ENCODE measurements around the gene FNDC3B.

FNDC3B gene

DNA sequence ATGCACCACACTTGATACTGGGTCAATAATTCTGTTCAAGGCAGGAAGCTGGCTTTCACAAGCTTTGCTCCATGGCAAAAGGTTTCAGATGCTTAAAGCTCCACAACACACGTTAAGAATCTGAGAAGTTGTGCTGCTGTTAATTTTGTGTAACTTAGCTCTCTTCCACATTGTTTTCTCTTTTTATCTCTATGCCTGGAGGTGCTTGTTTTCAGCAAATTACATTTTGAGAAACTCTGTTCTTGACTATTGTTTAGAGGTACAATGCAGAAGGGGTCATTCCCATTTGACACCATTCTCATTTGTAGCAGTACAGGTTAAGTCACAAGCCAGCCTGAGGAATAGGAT, 156.0 kb downstream of the FNDC3B start:
- DNase-seq: no peak

DNA sequence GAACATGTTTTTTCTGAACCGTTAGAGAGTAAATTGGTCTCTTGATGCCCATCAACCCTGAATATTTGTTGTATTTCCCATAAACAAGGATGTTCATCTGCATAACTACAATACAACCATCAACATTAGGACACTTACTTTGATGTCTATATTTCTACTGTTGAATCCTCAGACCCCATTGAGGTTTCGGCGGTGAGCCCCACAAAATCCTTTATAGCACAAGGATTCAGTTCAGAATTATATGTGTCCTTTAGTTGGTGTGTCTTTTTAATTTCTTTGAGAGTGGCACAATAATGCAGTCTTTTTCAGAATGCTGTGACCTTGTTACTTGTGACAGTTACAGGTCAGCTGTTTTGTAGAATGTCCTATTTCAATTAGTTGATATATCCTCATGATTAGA, 158.0 kb downstream of the FNDC3B start:
- no peak for DNase-seq

DNA sequence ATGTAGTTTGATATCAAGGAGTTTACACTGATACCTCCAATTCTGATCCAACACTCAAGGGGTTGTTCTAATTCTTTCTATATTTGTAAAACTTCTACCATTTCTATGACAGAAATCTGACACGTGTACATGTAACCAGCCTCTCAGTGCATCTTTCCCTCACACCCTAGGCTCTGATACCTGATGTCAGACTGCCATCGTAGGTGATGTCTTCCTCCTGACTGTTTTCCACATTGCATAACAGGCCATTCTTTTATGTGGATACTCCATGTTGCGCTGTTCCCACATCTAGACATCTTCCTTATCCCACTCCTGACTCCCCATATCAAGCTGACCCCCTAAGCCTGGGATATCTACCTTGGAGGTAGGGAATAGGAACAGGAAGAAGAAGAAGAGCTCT, 159.1 kb downstream of the FNDC3B start:
- DNase-seq: no peak

DNA sequence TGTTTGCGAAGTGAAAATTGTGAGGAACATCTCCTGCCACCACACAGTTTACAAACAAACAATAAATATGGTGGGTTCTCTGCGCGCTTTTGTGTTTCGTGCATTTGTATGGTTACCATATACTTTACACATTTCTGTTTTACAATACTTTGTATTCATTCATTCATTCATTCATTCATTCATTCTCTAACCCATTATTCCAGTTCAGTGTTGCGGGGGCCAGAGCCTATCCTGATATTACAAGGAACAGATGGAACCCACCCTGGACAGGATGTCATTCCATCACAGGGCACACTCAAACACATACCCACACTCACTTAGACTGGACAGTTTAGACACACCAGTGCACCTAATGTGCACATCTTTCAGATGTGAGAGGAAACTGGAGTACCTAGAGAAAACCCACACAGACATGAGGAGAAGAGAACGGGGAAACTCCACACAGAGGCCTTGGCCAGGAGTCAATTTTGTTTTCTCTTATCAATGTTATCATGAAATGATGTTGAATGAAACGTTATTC, 160.5 kb downstream of the FNDC3B start:
- DNase-seq: no peak

DNA sequence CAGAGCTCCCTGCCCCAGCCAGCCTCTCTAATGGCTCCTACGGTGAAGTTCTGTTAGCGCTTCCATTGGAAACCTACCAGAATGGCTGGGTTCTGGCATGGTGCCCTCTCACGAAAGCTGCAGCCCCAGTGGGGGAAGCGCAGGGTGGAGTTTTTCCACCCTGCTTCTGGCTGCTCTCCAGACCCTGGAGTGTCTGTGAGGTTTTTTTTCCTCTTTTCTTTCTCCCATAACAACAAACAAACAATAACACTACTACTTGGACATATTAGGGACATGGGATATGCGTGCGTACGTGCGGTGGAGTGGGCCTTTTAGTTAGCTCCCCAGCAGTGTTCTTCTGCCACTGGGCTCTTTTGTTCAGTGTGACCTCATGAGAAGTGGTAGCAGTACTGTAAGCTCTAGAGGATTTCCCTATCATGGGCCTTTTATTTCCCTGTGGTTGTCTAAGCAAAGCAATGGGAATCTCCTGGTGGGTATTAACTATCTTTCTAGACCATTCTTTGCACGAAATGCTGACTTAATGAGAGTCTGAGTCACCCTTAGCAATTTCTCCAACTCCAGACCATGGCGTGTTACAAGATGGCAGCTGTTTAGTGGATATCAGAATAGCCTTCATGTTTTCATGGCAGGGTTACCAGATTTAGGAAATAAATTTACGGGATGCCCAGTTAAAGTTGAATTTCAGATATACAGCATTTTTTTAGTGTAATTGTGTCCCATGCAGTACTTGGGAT, 161.9 kb downstream of the FNDC3B start:
- no peak for DNase-seq

DNA sequence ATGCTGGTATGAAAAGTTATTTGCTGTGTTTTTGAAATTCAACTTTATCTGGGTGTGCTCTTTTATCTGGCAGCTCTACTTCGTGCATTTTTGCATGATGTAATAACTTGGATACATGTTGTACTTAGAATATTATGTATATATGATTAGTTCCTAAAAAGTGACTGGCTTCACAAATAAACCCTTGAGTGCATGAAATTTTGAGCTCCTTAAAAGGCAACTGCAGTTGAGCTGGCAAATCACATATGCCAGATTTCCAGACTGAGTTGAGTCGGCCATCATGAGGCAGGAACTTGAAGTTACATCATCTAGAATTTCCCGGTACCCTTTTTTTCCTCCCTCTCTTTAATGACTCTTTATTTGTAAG, 162.5 kb downstream of the FNDC3B start:
- DNase-seq: no peak

DNA sequence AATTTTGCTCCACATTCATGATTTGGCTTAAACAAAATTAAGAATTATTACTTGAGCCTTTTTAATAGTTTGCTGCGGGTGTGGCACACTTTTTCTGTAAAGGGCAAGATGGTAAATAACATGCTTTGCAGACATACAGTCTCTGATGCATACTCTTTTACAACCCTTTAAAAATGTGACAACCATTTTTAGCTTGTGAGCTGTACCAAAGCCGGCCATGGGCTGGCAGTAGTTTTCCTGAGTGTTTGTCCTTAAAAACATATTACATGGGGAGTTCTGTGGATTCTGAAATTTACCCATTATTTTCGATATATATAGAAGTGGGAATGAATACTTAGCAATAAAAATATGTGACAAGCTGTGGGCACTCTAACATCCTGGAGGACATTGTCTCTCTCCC, 163.4 kb downstream of the FNDC3B start:
- DNase-seq: no peak

DNA sequence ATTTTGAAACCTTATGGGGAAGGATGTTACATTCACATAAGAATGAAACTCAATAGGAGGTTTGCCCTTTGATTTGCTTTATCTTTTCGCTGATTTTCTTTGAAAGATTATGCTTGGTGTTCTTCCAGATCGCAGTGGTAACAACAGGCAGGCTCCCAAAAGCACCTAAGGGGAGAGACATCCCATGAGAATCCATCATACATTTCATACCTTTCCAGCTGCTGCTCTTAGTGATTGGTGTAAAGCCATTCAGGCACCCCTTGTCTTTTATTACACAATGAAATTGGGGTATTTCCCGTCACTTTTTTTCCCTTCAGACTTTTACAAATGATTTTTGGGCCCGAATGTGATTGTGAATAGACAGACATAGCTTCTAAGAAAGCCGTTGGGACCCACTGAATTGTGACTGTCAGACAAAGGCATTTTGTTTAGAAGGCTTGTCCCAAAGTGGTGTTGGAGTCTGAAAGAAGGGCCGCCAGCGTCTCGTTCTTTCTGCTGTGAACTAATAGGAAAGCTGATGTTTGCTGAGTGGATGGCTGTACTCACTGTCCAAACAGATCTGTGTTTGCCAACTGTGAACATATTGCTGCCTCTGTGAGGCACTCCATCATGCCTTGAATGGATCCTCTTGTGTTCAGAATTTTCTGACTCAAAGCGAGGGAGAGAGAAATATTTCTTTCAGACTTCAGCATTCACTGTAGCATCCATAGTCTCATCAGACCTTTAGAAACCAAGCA, 164.3 kb downstream of the FNDC3B start:
- DNase-seq: no peak

DNA sequence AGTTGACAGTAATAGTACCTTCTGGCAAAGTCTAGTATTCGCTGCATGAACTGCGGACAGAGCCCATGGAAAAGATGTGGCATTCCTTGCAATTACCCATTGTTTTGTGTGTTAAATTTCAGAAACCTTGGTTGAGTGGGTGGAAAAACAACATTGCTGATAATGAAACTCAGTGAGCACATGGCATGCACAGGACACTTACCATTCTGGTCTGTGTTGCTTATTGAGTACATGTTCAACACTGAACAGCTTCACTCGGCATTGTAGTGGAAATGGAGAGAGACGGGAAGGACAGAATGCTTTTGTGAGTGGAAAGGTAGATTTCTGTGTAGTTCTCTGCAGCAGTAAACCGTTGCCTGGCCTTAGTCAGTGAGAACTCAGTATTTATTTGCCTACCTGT, 165.3 kb downstream of the FNDC3B start:
- no peak for DNase-seq

DNA sequence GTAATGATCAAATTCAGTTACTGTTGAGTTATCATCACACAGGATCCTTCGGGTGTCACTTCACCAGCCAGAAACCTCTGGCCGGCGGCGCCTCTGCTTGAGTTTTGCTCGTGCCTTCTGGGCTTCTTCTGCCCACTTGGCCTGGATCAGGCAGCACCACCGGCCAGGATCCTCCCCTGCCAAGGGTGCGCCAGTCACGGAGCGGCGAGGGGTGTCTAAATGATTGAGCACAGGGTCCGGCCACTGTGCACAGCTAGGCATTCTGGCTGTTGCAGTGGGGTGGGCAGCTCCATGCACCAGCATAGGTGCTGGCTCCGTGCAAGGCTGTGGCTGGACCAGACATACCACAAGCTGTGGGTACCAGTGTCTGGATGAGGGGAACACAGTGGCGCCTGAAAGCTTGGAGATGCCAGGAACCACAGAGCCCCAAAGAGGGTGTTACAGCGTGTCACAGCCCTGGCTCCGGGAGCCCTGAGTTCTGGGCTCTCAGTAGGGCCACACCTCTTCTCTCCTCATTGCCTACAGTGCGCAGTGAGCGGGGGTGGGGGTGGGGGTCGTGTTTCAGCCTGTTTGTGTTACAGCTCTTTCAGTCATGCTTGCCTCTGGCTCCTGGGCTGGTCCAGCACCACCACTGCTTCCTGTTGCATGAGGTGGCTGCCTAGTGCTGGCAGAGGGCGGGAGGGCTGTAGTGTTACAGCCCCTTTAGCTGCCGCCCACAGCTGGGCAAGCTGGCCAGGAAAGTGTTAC, 169.4 kb downstream of the FNDC3B start:
- no peak for DNase-seq

DNA sequence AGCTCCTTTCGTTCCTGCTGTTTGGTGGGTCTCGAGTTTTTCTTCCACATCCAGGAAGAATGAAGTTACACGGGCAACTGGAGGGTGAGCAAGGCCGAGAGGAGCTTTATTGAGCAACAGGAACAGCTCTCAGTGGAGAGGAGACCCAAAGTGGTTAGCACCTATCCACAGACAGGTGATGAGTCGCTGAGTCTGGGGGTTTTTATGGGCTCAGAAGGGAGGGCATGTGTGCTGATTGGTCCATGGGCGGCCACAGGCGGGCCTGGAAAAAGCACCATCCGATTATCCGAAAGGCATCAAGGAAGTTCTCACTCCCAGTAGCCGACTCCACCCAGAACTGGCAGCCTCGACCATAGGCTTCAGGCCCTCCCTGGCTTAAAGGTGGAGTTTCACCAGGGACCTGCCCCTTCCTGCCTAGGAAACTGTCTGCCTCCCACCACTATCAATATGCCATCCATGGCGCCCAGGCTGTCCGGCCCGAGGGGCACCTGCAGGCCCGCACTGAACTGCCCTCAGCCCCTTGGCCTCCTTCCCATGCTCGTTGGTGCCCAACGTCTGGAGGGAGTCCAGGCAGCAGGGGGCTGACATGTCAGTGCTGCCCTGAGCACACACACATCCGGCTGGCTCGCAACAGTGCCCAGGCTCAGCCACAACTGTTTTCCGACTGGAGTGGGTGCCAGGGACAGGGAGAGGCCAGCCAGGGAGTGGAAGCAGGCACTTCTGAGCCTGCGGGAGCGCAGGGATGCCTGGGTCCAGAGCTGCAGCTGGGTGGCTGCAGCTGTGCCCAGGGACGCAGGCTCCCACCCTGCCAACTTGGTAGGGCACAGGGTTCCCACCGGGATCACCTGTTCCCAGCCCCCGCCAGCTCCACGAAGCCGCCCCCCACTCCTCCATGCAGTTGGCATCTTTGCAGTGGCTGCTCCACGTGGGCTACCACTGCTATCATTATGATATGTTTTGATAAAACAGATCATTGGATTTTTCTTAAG, 170.2 kb downstream of the FNDC3B start:
- no peak for DNase-seq

DNA sequence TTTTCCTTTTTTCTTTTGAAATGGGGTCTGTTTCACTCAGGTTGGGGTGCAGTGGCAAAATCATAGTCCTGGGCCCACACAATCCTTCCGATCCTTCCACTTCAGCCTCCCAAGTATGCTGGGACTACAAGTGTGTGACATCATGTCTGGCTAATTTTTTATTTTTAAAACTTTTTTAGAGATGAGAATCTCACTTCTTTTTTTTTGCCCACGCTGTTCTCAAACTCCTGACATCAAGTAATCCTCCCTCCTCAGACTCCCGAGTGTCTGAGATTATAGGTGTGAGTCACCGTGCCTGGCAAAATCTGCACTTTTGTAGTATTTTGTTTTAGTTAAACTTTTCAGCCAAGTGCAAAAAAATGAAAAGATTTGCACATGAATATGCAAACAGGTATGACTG, 171.0 kb downstream of the FNDC3B start:
- no peak for DNase-seq

DNA sequence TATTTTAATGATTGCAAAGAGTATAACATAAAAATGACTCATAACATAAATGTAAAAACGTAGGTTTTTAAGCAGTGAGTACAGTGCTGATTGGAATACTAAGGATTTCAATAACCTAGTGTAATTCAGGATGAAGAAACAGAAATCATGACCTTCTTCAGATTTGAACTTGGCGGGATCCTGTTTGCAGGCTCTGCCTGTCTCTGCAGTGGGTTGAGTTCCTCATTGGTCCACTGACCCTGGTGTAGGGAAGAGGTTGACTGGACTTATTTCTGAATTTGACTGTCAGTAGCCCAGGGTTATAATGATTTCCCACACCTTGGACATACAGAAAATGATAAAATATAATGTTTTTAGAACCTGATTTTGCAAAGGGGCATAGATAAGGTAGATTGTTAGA, 171.7 kb downstream of the FNDC3B start:
- no peak for DNase-seq

DNA sequence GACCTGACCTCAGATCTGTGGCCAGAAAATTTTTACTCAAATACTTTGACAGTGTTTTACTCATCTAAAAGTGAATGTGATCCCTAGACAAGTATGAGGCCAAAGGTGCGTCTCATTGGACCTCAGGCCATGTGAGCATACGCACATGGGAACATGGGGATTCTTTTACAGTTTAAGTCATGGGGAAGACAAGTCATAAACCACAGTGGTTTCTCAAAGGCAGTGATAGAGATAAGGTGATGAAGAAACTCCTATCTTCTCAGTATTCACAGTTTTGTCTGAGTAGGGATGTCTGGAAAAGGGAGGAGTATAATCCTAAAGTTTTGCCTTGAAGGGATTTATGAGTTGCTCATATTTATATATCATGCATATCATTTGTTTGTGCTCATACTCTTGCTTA, 173.8 kb downstream of the FNDC3B start:
- DNase-seq: no peak

DNA sequence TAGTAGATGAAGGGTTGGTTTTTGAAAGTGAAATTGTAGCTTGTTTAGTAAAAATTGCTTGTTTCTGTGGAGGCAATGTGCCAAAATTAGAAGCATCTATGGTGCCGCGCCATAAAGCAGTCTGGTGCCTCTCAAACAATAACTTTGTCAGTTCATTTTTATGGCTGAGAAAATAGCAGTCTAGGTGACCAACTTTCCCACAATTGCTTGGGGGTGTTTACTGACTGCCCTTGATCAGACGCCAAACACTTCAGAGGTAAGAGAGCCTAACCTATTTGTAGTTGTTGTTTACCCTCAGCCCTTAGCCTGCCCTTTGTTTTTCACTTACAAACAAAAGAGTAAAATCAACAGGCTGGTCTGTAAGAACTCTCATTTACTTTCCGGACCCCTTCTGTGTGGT, 174.5 kb downstream of the FNDC3B start:
- DNase-seq: no peak

DNA sequence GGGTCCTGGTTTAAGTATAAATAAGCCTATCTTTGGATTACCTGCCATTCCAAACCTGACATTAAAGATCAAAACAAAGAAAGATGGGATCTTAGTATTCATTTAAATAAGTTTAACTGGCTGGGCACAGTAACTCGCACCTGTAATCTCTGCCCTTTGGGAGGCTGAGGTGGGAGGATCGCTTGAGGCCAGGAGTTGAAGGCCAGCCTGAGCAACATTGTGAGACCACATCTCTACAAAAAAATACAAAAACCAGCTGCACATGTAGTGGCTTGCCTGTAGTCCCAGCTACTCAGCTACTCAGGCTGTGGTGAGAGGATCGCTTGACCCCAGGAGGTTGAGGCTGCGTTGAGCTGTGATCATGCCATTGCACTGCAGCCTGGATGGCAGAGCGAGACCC, 176.9 kb downstream of the FNDC3B start:
- DNase-seq: no peak

DNA sequence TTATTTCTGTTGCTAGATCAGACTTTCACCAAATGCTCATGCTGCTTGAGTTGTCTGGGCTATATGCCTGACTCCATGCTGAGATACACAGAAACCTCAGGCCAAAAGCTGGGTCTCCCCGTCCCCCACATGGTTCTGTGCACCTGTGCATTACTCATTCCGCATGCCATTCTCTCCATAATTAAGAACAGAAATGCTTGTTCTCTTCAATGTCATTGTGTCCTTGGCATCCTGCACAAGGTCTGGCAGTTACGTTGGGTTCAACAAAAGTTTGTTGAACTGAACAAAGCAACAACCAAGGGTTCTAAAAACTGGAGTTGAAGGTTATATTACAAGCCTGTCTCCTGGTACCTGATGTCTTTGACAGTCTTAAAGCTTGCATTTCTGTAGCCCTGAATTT, 177.5 kb downstream of the FNDC3B start:
- no peak for DNase-seq

DNA sequence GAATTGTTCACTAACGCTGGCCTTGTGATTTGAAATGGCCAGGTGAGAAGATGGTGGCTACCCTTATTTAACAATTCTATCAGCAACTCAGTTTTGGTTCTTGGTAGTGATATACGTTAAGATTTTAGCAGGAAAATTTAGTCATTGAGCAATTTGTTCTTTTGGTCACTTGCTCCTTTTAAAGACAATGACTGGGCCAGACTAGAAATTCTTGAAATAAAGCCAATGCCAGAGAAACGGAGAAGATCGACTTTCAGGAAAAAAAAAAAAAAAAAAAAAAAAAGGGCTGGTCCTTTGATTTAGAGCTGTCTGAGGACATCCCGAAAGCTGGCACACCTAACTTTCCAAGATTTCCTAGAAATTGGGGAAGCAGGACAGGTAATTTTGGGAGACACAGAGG, 178.5 kb downstream of the FNDC3B start:
- no peak for DNase-seq

DNA sequence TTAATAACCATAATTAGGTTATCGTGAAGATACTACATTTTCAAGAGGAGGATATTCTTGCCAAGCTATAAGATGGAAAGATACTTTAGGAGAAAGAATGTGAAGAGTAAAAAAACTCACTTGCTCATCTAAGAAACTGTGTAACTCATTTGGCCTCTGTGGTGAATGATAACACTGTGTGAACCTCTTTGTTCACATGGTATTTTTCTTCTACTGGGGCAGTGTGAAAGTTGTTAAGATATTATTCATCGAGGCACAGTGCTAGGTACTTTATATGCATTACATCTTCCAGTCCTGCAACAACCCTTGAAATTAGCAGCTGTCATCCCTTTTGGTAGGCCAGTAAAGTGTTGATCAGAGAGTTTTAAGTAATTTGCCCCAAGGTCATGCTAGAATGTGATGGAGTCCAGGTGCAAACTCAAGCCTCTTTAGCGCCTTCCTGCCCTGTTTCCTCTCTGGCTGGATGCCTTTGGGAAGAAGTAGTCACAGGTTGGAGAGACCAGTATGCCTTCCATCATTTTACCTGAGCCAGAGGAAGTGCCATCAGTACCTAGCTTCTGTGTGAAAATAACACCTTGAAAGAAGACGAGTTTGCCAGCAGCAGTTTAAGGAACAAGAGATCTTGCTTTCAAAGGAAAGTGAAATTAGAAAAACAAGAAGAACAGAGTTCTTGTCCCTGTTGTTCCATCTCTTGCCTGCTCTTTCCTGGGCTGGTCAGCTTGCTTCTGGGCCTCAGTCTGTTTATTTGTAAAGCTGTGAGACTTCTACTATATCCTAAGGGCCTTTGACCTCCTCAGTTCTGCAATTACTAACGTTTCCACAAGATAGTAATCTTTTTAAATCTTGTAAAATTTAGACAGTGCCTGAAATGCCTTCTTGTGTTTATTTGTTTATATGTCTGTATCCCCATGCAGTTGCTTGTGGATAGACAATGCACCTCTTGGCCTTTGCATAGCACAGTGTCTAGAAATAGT, 179.3 kb downstream of the FNDC3B start:
- no peak for DNase-seq

DNA sequence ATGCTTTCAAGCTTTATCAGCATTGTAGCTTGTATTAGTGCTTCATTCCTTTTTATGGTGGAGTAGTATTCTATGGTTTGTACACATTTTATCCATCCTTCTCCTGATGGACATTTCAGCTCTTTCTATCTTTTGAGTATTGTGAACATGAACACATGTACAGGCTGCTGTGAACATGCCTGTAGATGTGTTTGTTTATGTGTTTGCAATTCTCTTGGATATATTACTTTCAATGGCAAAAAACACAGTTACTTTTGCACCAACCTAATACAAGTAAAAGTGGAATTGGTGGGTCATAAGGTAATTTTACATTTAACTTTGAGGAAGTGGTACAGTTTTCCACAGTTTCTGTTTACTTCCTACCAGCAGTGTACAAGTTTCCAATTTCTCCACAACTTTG, 180.4 kb downstream of the FNDC3B start:
- no peak for DNase-seq

DNA sequence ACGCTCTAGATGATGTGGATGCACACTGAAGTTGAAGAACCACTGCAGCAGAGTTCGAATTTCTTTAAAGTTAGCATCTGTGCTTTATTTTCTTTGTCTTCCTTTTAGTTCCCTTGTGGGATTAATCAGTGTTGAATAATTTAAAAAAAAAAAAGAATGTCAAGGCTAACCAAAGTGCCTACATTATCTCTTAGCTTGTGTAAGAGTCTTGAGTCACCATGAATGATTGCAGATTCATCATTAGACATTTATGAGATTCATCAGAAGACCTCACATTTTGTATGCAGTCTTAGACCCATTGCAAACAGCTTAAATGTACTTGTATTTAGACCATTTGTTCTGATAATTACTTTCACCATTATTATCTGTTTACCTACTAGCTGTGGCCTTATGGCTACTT, 182.2 kb downstream of the FNDC3B start:
- DNase-seq: no peak

Measured in stimulated activated CD4-positive, alpha-beta T cell treated with anti-CD3 and anti-CD28 coated beads, Interleukin-4, amount 100 ng/mL, for 4 hours (primary cell).